Measurements from ENCODE around the gene CRACR2B.

DNA sequence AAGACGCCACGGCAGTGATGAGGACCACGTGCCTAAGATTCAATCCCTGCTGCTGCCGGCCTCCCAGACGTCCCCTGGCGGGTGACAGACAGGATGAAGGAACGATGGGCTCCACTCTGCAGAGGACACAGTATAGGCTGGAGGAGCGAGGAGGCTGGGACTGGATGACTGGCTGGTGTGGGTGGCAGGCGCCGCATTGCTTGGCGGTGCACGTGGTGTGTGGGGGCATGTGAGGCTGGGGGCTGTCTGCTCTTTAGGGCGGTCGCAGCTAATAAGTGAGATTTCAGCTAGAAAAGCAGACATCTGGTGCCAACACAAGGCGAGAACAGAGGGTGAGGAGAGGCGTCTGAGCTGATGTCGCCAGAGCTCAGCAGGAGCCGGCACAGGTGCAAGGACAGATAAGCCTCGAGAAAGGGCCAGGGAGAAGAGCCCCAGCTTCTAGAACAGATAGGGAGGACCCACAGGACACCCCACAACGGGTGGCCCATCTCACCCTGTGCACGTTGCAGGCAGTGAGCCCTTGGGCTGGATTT is 48.1 kb downstream of the CRACR2B start:
- TF ChIP-seq, protein P1, sequence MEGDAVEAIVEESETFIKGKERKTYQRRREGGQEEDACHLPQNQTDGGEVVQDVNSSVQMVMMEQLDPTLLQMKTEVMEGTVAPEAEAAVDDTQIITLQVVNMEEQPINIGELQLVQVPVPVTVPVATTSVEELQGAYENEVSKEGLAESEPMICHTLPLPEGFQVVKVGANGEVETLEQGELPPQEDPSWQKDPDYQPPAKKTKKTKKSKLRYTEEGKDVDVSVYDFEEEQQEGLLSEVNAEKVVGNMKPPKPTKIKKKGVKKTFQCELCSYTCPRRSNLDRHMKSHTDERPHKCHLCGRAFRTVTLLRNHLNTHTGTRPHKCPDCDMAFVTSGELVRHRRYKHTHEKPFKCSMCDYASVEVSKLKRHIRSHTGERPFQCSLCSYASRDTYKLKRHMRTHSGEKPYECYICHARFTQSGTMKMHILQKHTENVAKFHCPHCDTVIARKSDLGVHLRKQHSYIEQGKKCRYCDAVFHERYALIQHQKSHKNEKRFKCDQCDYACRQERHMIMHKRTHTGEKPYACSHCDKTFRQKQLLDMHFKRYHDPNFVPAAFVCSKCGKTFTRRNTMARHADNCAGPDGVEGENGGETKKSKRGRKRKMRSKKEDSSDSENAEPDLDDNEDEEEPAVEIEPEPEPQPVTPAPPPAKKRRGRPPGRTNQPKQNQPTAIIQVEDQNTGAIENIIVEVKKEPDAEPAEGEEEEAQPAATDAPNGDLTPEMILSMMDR (IDR thresholded peaks at IDR 0.05): no peak
- TF ChIP-seq POLR2AphosphoS5 (IDR thresholded peaks at IDR 0.05; ENCODE audit: low read depth, low read length): no peak

All from Panc1 (cell line).